Uterus (tissue), 2 donors: Measurements from ENCODE around the gene UNC119B.

ENCODE experiments used
- POLR2A ChIP-seq, 2 donors: fragments of 450-650 bp; IDR thresholded peaks; one replicate each; pipeline ENCODE4 v1.6.1; 2016; ENCODE audit warnings: antibody characterized with exemption in 2 of 2, mild to moderate bottlenecking in 1 of 2, moderate library complexity in 1 of 2
- TF ChIP-seq, protein P1 (sequence below), 4 experiments: fragments of 200-600 bp in 2 of 4; fragments of 450-650 bp in 2 of 4; sonication (generic) in 2 of 4; IDR thresholded peaks; one replicate each; pipeline ENCODE4 v1.5.1; 2016 to 2019; ENCODE audit warnings: antibody characterized with exemption in 4 of 4, mild to moderate bottlenecking in 2 of 4, moderate library complexity in 1 of 4

DNA sequence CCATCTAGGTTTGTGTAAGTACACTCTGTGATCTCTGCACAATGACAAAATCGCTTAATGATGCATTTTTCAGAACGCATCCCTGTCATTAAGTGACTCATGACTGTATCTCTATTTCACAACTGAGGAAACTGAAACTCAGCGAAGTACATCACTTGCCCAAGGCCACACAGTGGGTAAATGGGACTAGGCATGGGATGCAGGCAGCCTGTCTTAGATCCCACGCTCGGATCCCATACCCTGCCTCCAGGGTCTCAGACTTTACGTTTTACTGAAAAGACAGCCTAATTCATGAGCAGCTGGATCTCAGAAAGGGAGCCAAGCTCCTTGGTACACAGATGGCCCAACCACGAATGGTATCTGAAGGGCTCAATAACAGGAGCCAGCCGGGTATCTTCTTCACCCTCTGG lies 25.7 kb upstream of the UNC119B start:
- TF ChIP-seq, protein P1, sequence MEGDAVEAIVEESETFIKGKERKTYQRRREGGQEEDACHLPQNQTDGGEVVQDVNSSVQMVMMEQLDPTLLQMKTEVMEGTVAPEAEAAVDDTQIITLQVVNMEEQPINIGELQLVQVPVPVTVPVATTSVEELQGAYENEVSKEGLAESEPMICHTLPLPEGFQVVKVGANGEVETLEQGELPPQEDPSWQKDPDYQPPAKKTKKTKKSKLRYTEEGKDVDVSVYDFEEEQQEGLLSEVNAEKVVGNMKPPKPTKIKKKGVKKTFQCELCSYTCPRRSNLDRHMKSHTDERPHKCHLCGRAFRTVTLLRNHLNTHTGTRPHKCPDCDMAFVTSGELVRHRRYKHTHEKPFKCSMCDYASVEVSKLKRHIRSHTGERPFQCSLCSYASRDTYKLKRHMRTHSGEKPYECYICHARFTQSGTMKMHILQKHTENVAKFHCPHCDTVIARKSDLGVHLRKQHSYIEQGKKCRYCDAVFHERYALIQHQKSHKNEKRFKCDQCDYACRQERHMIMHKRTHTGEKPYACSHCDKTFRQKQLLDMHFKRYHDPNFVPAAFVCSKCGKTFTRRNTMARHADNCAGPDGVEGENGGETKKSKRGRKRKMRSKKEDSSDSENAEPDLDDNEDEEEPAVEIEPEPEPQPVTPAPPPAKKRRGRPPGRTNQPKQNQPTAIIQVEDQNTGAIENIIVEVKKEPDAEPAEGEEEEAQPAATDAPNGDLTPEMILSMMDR (IDR thresholded peaks at IDR 0.05), result no peak
- no peak for TF ChIP-seq POLR2A (IDR thresholded peaks at IDR 0.05)
